Breast epithelium (tissue), 4 donors: Measurements from ENCODE around the gene TRPM5. TPM values are rescaled to one million over a fixed set of nuclear protein-coding genes. Genes with fewer than 3 reads are reported as not detected.

Experiments used
- DNase-seq, 2 donors: peaks; one replicate each; pipeline ENCODE4 v3.0.0-alpha.2; 2019; ENCODE audit warnings: low spot score in 2 of 2
- H3K27ac ChIP-seq, 2 donors: fragments of 200-600 bp; sonication (generic) in 1 of 2; one replicate each; pipeline ENCODE4 v1.5.1; 2016 to 2019; ENCODE audit warnings: mild to moderate bottlenecking in 1 of 2
- H3K27me3 ChIP-seq, 2 donors: fragments of 200-600 bp; sonication (generic) in 1 of 2; one replicate each; pipeline versions ENCODE4 v1.5.1 to v1.6.0; 2017 to 2019; ENCODE audit warnings: control low read depth in 1 of 2, mild to moderate bottlenecking in 1 of 2
- H3K36me3 ChIP-seq: fragments of 200-600 bp; one replicate; pipeline ENCODE4 v1.5.1; 2019
- H3K4me1 ChIP-seq, 2 donors: fragments of 200-600 bp; sonication (generic); one replicate each; pipeline ENCODE4 v1.5.1; 2016 to 2019; ENCODE audit warnings: control low read depth in 1 of 2
- H3K4me3 ChIP-seq, 3 donors: fragments of 200-600 bp; sonication (generic); 1 replicate in 2 of 3; 2 replicates in 1 of 3; pipeline ENCODE4 v1.5.1; 2016 to 2019; ENCODE audit warnings: mild to moderate bottlenecking in 3 of 3, moderate library complexity in 2 of 3
- H3K9me3 ChIP-seq, 2 donors: fragments of 200-600 bp; sonication (generic) in 1 of 2; one replicate each; pipeline ENCODE4 v1.5.1; 2016 to 2019; ENCODE audit warnings: control low read depth in 1 of 2
- CTCF ChIP-seq, 3 donors: fragments of 450-650 bp; IDR thresholded peaks; one replicate each; pipeline ENCODE4 v1.5.1; 2016 to 2017; ENCODE audit warnings: antibody characterized with exemption in 3 of 3, mild to moderate bottlenecking in 3 of 3, moderate library complexity in 3 of 3
- POLR2A ChIP-seq: fragments of 450-650 bp; IDR thresholded peaks from one replicate; pipeline ENCODE4 v1.6.1; 2016; ENCODE audit warnings: antibody characterized with exemption, mild to moderate bottlenecking, moderate library complexity
- POLR2AphosphoS5 ChIP-seq, 3 donors: sonication (generic); formaldehyde crosslinking; IDR thresholded peaks; one replicate each; pipeline ENCODE4 v1.6.1; 2017; ENCODE audit warnings: antibody characterized with exemption in 3 of 3
- intact Hi-C: fragments of 100-400 bp; cut with DNase I; formaldehyde crosslinking; loops from one replicate; pipeline ENCODE4 v1.15.1; 2023; ENCODE audit warnings: low total_unique reads
- total RNA-seq, 3 donors: library from RNA; depleted of rRNA; stranded (reverse); fragments of >200 nt; gene quantifications; one replicate each; pipeline ENCODE4 v1.1.0, GENCODE V29; 2016

Gene TRPM5
- total RNA-seq, 3 donors from 2014 or later: not detected

- intact Hi-C loops: loop anchor here (2.0 kb wide), 1 partner anchor 58 kb away; no protein-coding TSS in a partner anchor
- no peaks in the 10 kb centered on the region for H3K4me1 ChIP-seq
- H3K4me3 ChIP-seq: no peak overlapping the region
- H3K27ac ChIP-seq: no peak overlapping the region
- no peaks in the 10 kb centered on the region for H3K27me3 ChIP-seq
- no peaks in the 10 kb centered on the region for H3K36me3 ChIP-seq
- no peak for DNase-seq
- TF ChIP-seq POLR2AphosphoS5 (IDR thresholded peaks at IDR 0.05): no peak
- TF ChIP-seq CTCF (IDR thresholded peaks at IDR 0.05): no peak
- no peak for TF ChIP-seq POLR2A
- H3K9me3 ChIP-seq: no peaks in the 10 kb centered on the region
These were observed 24.3 kb upstream of the TRPM5 start for GRCh38 chr11:2468363-2469235.

- Histone ChIP-seq H3K36me3 (no peaks in the 10 kb centered on the region), H3K27me3 (no peaks in the 10 kb centered on the region), H3K4me3 (no peak overlapping the region), H3K27ac (no peak overlapping the region), H3K9me3 (no peaks in the 10 kb centered on the region), H3K4me1 (no peaks in the 10 kb centered on the region)
- DNase-seq: no peak
- intact Hi-C loops: loop anchor here (2.0 kb wide), 1 partner anchor 57 kb away; no protein-coding TSS in a partner anchor
- TF ChIP-seq POLR2A (no peak), CTCF (IDR thresholded peaks at IDR 0.05) (no peak), POLR2AphosphoS5 (IDR thresholded peaks at IDR 0.05) (no peak)
These were observed 23.4 kb upstream of the TRPM5 start for GRCh38 chr11:2467695-2468055.

- no peaks in the 10 kb centered on the region for H3K4me1 ChIP-seq
- no peak for DNase-seq
- H3K4me3 ChIP-seq: no peak overlapping the region
- TF ChIP-seq POLR2A (no peak), POLR2AphosphoS5 (IDR thresholded peaks at IDR 0.05) (no peak), CTCF (IDR thresholded peaks at IDR 0.05) (no peak)
- no peaks in the 10 kb centered on the region for H3K9me3 ChIP-seq
- no peaks in the 10 kb centered on the region for H3K27me3 ChIP-seq
- no peak overlapping the region for H3K27ac ChIP-seq
- intact Hi-C loops: no loop called here
- H3K36me3 ChIP-seq: no peaks in the 10 kb centered on the region
These were observed 22.8 kb upstream of the TRPM5 start for GRCh38 chr11:2466869-2467694.

GRCh38 chr11:2466069-2466801, 21.9 kb upstream of the TRPM5 start:
- TF ChIP-seq POLR2AphosphoS5 (IDR thresholded peaks at IDR 0.05): no peak
- no peak for TF ChIP-seq CTCF (IDR thresholded peaks at IDR 0.05)
- no peak for TF ChIP-seq POLR2A
- DNase-seq: no peak
- Histone ChIP-seq H3K9me3 (no peaks in the 10 kb centered on the region), H3K27me3 (no peaks in the 10 kb centered on the region), H3K36me3 (no peaks in the 10 kb centered on the region), H3K4me3 (no peak overlapping the region), H3K4me1 (no peaks in the 10 kb centered on the region), H3K27ac (no peak overlapping the region)
- intact Hi-C loops: no loop called here
